D721Med (cell line): ENCODE measurements around the gene SULT1C4.

ENCODE experiments used
- DNase-seq: peaks from one replicate; pipeline ENCODE4 v3.0.0; 2011; ENCODE audit warnings: low spot score; ENCODE audit not compliant: insufficient read length
- FAIRE-seq: peaks from 2 replicates; lab custom pipeline; 2011; peaks lifted over from hg19 to GRCh38; lab: Jason Lieb, UNC
- CTCF ChIP-seq: IDR thresholded peaks from 2 replicates; pipeline ENCODE4 v1.5.1; 2012; ENCODE audit warnings: mild to moderate bottlenecking, control low read depth; ENCODE audit not compliant: insufficient read depth; ENCODE audit errors: missing control alignments

Gene SULT1C4

DNA sequence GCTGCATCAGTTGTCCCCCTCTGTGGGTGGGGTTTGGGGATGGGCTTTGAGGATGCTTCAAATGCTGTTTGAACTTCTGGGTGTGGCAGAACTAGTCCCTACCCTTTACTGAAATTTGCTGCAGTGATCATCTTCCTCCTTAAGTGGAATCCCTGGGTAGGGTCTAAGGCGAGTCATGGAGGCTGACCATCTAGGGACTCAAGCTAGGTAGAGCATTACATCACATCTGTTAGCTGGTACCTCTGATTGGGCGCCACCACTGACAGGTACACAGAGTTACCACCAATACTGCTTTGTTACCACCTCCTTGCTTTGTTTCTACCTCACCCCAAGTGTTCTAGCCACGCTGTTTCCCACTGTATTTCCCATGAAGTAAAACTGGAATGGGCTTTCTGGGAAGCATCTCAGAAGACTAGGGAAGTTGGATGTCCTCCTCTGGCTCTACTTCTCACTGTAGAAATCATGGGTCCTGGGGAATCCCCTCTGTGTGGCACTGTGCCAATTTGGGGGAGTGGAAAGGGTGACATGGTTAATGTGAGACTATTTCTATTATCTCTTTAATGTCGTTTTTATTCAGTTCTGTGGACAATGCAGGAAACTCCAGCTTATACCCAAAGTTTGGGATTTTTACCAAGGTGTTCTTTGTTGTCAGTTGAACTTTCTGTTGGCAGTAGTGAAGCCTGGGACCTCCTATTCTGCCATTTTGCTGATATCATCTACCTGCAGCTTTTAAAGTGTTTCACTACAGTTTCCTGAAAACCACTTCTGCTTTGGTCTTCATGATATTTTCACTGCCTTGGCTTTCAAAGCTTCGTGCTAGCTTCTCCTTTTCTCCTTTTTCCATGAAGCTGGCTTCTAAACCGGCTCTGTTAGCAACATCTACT, 14.5 kb upstream of the SULT1C4 start:
- DNase-seq (no peak), FAIRE-seq (no peak)
- no peak for TF ChIP-seq CTCF

GRCh38 chr2:108363908-108364225, 13.9 kb upstream of the SULT1C4 start:
- TF ChIP-seq CTCF, result no peak
- FAIRE-seq (no peak), DNase-seq (no peak)

- no peak for FAIRE-seq
Measured at GRCh38 chr2:108364676-108365297, 13.0 kb upstream of the SULT1C4 start.

GRCh38 chr2:108365656-108366055, 12.1 kb upstream of the SULT1C4 start:
- FAIRE-seq (no peak), DNase-seq (no peak)
- TF ChIP-seq CTCF, result no peak

More at GRCh38 chr2:108364676-108365297, 13.0 kb upstream of the SULT1C4 start:
- DNase-seq, result no peak
- TF ChIP-seq CTCF, result no peak

GRCh38 chr2:108367014-108367413, 10.7 kb upstream of the SULT1C4 start:
- FAIRE-seq (no peak), DNase-seq (no peak)

DNA sequence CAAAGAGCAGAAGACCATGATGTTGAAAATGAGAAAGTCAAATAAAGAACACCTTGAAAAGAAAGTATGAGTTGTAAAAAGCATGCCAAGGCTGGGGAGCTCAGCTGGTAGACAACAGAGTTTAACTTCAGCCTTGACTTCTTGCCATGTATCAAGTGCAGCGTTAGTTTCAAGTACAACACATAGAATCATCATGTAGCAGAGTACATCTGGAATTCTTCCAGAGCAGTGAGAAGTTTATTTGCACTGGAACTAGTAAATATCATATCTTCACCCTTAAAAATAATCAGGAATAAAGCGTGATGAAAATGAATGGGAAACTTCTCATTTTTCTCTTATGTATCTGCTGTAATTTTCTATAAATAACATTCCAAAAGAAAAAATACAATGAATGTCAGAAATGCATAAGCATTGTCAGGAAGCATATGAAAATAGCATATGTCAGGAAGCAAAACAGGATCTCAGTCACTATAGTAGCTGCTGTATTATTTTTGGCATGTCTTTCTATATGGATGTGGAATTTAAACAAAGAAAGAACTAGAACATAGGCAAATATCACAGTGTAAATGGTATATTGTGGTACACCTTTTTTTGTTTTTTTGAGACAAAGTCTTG, 10.1 kb upstream of the SULT1C4 start:
- DNase-seq (no peak), FAIRE-seq (no peak)
- TF ChIP-seq CTCF, result no peak

More at GRCh38 chr2:108367014-108367413, 10.7 kb upstream of the SULT1C4 start:
- no peak for TF ChIP-seq CTCF

DNA sequence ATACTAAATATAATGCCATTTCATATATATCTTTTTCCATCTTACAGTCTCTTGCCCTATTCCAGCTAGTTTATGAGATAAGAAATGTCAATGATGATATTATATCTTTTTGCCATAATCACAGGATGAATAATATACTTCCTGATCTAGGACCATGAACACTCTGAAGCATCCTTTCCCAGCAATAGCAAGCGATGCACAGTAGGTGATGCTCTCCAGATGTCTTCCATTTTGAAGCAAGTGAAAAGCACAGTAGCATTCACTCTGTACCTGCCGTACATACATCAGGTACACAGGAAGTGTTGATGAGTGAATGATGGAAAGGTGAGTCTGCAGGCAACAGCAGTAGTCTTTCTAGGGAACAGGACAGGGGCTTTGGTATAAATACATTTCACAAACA, 8.6 kb upstream of the SULT1C4 start:
- no peak for TF ChIP-seq CTCF
- no peak for DNase-seq
- FAIRE-seq, result no peak
